ENCODE measurements around the gene ABL2. TPM values are rescaled to one million over a fixed set of nuclear protein-coding genes. Genes with fewer than 3 reads are reported as not detected.

ABL2 gene
- total RNA-seq, 3 donors from 2014 or later (not counting 1 experiment from before 2014, with no cell fraction given), result 11.1 to 16.3 (median 12.9) TPM

GRCh38 chr1:179241530-179242097, 12.1 kb upstream of the ABL2 start:
- no peak for DNase-seq
- H3K36me3 ChIP-seq (ENCODE audit: control insufficient read depth, insufficient read depth, low read length), result no peaks in the 10 kb centered on the region
- H3K27ac Mint-ChIP-seq, result no peak overlapping the region
- no peaks in the 10 kb centered on the region for H3K9me3 ChIP-seq (ENCODE audit: control insufficient read depth, insufficient read depth, low read length)
- H3K27ac ChIP-seq (ENCODE audit: low read length), result no peak overlapping the region
- intact Hi-C loops (cut with micrococcal nuclease), result no loop called here
- 92% methylated on average over 4 of the region's 5 CpGs for WGBS (ENCODE audit: insufficient coverage)
- no peak for ATAC-seq
- H3K4me3 Mint-ChIP-seq, result no peak overlapping the region
- no peaks in the 10 kb centered on the region for H3K27me3 ChIP-seq (ENCODE audit: control insufficient read depth, insufficient read depth, low read length)
- no peaks in the 10 kb centered on the region for H3K9me3 Mint-ChIP-seq
- H3K36me3 Mint-ChIP-seq, result no peaks in the 10 kb centered on the region
- TF ChIP-seq, protein P1, sequence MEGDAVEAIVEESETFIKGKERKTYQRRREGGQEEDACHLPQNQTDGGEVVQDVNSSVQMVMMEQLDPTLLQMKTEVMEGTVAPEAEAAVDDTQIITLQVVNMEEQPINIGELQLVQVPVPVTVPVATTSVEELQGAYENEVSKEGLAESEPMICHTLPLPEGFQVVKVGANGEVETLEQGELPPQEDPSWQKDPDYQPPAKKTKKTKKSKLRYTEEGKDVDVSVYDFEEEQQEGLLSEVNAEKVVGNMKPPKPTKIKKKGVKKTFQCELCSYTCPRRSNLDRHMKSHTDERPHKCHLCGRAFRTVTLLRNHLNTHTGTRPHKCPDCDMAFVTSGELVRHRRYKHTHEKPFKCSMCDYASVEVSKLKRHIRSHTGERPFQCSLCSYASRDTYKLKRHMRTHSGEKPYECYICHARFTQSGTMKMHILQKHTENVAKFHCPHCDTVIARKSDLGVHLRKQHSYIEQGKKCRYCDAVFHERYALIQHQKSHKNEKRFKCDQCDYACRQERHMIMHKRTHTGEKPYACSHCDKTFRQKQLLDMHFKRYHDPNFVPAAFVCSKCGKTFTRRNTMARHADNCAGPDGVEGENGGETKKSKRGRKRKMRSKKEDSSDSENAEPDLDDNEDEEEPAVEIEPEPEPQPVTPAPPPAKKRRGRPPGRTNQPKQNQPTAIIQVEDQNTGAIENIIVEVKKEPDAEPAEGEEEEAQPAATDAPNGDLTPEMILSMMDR (IDR thresholded peaks at IDR 0.05), result no peak
- no peaks in the 10 kb centered on the region for H3K4me1 ChIP-seq (ENCODE audit: control insufficient read depth, insufficient read depth, low read length)
- no peaks in the 10 kb centered on the region for H3K4me1 Mint-ChIP-seq
- no peak overlapping the region for H3K4me3 ChIP-seq (ENCODE audit: low read length)
- H3K27me3 Mint-ChIP-seq (ENCODE audit: low read depth in 2 of 2), result no peaks in the 10 kb centered on the region

DNA sequence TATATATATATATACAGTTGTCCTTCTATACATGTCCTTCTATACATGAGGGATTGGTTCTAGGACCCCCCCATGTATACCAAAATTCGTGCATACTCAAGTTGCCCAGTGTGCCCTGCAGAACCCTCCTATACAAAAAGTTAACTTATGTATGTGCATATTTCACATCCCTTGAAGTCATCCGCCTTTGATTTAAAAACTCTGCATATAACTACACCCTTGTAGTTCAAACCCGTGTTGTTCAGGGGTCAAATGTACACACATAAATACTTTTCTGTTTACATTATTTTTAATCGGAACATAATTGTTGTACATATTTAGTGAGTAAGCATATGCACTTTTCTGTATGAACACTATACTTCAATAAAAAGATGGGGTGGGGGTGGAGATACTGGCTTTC, 7.7 kb upstream of the ABL2 start:
- Mint-ChIP-seq H3K27me3 (ENCODE audit: low read depth in 2 of 2) (no peaks in the 10 kb centered on the region), H3K4me1 (no peaks in the 10 kb centered on the region), H3K27ac (no peak overlapping the region), H3K9me3 (no peaks in the 10 kb centered on the region), H3K36me3 (no peaks in the 10 kb centered on the region), H3K4me3 (no peak overlapping the region)
- ATAC-seq (no peak), DNase-seq (no peak)
- WGBS (ENCODE audit: insufficient coverage), result 81% methylated on average over 3 of the region's 4 CpGs
- H3K4me3 ChIP-seq (ENCODE audit: low read length), result no peak overlapping the region
- TF ChIP-seq, protein P1 (IDR thresholded peaks at IDR 0.05), result no peak
- H3K4me1 ChIP-seq (ENCODE audit: control insufficient read depth, insufficient read depth, low read length), result no peaks in the 10 kb centered on the region
- H3K27me3 ChIP-seq (ENCODE audit: control insufficient read depth, insufficient read depth, low read length), result no peaks in the 10 kb centered on the region
- H3K27ac ChIP-seq (ENCODE audit: low read length), result no peak overlapping the region
- H3K9me3 ChIP-seq (ENCODE audit: control insufficient read depth, insufficient read depth, low read length), result no peaks in the 10 kb centered on the region
- intact Hi-C loops (cut with micrococcal nuclease), result no loop called here
- no peaks in the 10 kb centered on the region for H3K36me3 ChIP-seq (ENCODE audit: control insufficient read depth, insufficient read depth, low read length)

DNA sequence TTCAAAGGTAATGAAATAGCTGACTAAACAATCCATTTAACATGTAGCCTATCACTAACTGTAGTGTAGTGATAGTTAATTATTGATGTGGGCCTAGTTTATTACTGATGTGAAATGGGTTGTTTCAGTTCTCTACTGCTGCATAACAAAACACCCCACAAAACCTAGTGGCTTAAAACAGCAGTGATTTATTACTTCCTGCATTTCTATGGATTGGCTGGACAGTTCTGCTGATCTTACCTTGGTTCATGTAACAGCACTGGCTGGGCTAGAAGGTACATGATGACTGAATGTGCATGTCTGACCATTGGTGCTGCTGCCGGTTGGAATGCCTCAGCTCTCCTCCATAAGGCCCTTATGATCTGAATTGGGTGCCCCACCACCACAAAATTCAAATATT, 5.4 kb upstream of the ABL2 start:
- Mint-ChIP-seq H3K36me3 (no peaks in the 10 kb centered on the region), H3K4me3 (no peak overlapping the region), H3K27me3 (ENCODE audit: low read depth in 2 of 2) (no peaks in the 10 kb centered on the region), H3K9me3 (no peaks in the 10 kb centered on the region), H3K4me1 (peaks cover 0 to 6% of the 10 kb centered on the region in 2 donors), H3K27ac (no peak overlapping the region)
- H3K4me1 ChIP-seq (ENCODE audit: control insufficient read depth, insufficient read depth, low read length), result peaks cover 1% of the 10 kb centered on the region
- intact Hi-C loops (cut with micrococcal nuclease), result loop anchor here (5.0 kb wide), 1 partner anchor 132 kb away; the partner anchor contains the start of gene AXDND1
- no peak overlapping the region for H3K4me3 ChIP-seq (ENCODE audit: low read length)
- no peak for DNase-seq
- 86% methylated on average over 1 of the region's 1 CpG for WGBS (ENCODE audit: insufficient coverage)
- H3K9me3 ChIP-seq (ENCODE audit: control insufficient read depth, insufficient read depth, low read length), result no peaks in the 10 kb centered on the region
- TF ChIP-seq, protein P1 (IDR thresholded peaks at IDR 0.05), result no peak
- no peaks in the 10 kb centered on the region for H3K36me3 ChIP-seq (ENCODE audit: control insufficient read depth, insufficient read depth, low read length)
- no peak for ATAC-seq
- no peaks in the 10 kb centered on the region for H3K27me3 ChIP-seq (ENCODE audit: control insufficient read depth, insufficient read depth, low read length)
- no peak overlapping the region for H3K27ac ChIP-seq (ENCODE audit: low read length)

- no peaks in the 10 kb centered on the region for H3K36me3 Mint-ChIP-seq
- no peak overlapping the region for H3K4me3 ChIP-seq (ENCODE audit: low read length)
- TF ChIP-seq, protein P1 (IDR thresholded peaks at IDR 0.05), result no peak
- H3K9me3 ChIP-seq (ENCODE audit: control insufficient read depth, insufficient read depth, low read length), result no peaks in the 10 kb centered on the region
- H3K27me3 Mint-ChIP-seq (ENCODE audit: low read depth in 2 of 2), result no peaks in the 10 kb centered on the region
- H3K9me3 Mint-ChIP-seq, result no peaks in the 10 kb centered on the region
- H3K27ac Mint-ChIP-seq, result no peak overlapping the region
- H3K27ac ChIP-seq (ENCODE audit: low read length), result no peak overlapping the region
- DNase-seq (no peak), ATAC-seq (no peak)
- H3K36me3 ChIP-seq (ENCODE audit: control insufficient read depth, insufficient read depth, low read length), result no peaks in the 10 kb centered on the region
- H3K4me1 Mint-ChIP-seq, result peaks cover 16 to 21% of the 10 kb centered on the region in 2 donors
- 96% methylated on average over 4 of the region's 4 CpGs for WGBS (ENCODE audit: insufficient coverage)
- H3K27me3 ChIP-seq (ENCODE audit: control insufficient read depth, insufficient read depth, low read length), result no peaks in the 10 kb centered on the region
- H3K4me3 Mint-ChIP-seq, result no peak overlapping the region
- intact Hi-C loops (cut with micrococcal nuclease), result loop anchor here (5.0 kb wide), 1 partner anchor 135 kb away; the partner anchor contains the start of gene AXDND1
- peaks cover 10% of the 10 kb centered on the region for H3K4me1 ChIP-seq (ENCODE audit: control insufficient read depth, insufficient read depth, low read length)
Measured at GRCh38 chr1:179231923-179232322, 2.4 kb upstream of the ABL2 start.

Data from natural killer cell (primary cell).